Activated CD8-positive, alpha-beta memory T cell treated with anti-CD3 and anti-CD28 coated beads for 4 hours (primary cell): ENCODE results near the gene CACNA1C.
"Not testable (repeated sequence)": the region's sequence is repeated elsewhere in the genome, so short reads cannot be mapped to it uniquely, and the experiment has no call there.

Experiments used
- DNase-seq, 2 donors: peaks; one replicate each; pipeline ENCODE4 v3.0.0-alpha.2; 2020; ENCODE audit warnings: low read depth in 2 of 2

The CACNA1C gene

GRCh38 chr12:2667716-2668440 is 615.1 kb downstream of the CACNA1C start:
- DNase-seq, result no peak

DNA sequence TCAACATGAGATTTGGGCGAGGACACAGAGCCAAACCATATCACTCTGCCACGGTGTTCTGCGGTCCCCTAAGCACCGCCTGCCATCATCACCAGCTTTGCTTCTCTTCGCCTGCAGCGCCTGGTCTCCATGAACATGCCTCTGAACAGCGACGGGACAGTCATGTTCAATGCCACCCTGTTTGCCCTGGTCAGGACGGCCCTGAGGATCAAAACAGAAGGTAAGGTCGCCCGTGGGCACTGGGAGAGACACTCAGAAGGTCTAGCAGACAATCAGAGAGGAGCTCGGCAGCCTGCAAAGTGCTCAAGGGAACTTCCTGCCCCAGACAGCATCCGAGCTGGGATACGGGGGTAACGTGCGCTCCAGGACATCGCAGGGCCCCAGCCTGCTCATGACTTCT is 616.0 kb downstream of the CACNA1C start:
- no peak for DNase-seq

DNA sequence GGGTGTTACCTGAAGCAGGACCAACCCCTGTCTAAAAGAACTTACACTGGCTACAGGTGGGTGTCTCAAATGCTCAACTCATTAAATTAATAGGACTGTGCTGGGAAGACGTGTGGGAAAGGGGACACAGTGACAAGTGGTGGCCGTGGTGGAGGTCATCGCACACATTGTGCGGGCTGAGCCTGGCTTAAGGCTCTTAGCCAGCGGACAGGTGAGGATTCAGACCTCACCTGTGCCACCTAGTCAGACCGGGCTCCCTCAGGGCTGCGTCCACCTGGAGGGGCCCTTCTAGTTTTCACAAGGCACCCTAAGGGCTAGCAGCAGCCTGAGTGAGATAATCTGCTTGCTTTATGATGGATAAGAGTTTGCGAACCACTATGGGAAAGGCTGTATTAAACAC is 616.8 kb downstream of the CACNA1C start:
- no peak for DNase-seq

DNA sequence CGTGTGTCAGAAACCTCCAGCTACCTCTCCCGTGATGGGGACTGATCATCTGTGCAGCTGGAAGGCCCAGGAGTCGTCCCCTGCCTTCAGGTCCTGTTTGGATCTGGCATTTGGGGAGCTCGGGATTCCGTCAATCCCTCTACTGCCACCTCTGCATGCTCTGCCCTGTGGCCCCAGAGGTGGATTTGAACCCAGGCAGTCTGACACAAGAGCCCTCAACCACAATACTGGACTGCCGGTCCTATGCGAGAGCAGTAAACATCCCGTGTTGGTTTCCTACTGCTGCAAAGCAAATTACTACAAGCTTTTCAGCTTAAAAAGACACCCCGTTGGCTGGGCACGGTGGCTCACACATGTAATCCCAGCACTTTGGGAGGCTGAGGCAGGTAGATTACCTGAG is 620.1 kb downstream of the CACNA1C start:
- no peak for DNase-seq

GRCh38 chr12:2673966-2674810 is 621.4 kb downstream of the CACNA1C start:
- DNase-seq, result no peak

- DNase-seq, result no peak
Observed at GRCh38 chr12:2675776-2676175, 623.0 kb downstream of the CACNA1C start.

DNA sequence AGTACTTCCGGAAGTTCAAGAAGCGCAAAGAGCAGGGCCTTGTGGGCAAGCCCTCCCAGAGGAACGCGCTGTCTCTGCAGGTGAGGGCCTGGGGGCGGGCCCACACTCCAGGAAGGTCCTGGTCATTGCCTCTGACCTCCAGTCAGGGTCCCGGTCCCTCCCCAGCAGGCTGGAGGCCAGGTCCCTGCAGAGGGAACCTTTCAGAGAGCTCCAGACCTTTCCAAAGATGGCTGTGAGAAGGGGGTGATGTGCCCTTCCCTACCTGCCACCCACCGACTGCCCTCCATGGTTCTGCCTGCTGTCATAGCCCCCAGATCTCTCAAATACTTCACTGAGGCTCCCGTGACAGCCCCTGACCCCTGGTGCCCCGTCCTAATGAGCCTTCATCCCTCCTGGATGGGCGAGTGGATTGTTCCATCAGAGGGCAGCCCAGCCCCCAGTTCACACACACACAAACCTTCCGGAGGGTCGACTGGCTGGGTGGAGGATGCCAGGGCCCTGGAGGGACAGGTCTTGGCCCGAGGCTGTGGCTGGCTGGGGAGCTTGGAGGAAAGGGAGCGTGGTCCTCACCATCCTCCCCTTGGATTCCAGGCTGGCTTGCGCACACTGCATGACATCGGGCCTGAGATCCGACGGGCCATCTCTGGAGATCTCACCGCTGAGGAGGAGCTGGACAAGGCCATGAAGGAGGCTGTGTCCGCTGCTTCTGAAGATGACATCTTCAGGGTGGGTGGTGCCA is 624.5 kb downstream of the CACNA1C start:
- DNase-seq, result no peak

- no peak for DNase-seq
Observed at GRCh38 chr12:2678426-2678825, 625.6 kb downstream of the CACNA1C start.

GRCh38 chr12:2679068-2679815 is 626.5 kb downstream of the CACNA1C start:
- no peak for DNase-seq

- no peak for DNase-seq
Observed at GRCh38 chr12:2679816-2680675, 627.3 kb downstream of the CACNA1C start.

DNA sequence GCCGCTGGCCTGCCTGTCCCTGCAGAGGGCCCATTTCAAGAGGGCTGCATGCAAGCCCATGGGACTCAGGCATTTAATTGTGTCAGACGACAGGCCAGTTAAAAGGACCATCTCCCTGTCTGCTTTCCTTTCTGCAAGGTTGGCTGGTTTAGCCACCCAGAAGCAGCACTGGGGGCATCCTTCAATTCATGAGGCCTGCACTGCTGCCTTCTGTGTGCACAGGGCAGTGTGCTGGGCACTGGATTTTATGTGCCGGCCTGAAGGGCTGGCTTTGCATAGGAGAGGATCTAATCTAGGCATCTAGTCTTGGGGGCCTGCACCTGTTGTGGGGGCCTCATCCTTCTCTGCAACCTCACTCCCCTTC is 627.9 kb downstream of the CACNA1C start:
- DNase-seq, result no peak

- no peak for DNase-seq
Observed at GRCh38 chr12:2681450-2682205, 628.8 kb downstream of the CACNA1C start.

DNA sequence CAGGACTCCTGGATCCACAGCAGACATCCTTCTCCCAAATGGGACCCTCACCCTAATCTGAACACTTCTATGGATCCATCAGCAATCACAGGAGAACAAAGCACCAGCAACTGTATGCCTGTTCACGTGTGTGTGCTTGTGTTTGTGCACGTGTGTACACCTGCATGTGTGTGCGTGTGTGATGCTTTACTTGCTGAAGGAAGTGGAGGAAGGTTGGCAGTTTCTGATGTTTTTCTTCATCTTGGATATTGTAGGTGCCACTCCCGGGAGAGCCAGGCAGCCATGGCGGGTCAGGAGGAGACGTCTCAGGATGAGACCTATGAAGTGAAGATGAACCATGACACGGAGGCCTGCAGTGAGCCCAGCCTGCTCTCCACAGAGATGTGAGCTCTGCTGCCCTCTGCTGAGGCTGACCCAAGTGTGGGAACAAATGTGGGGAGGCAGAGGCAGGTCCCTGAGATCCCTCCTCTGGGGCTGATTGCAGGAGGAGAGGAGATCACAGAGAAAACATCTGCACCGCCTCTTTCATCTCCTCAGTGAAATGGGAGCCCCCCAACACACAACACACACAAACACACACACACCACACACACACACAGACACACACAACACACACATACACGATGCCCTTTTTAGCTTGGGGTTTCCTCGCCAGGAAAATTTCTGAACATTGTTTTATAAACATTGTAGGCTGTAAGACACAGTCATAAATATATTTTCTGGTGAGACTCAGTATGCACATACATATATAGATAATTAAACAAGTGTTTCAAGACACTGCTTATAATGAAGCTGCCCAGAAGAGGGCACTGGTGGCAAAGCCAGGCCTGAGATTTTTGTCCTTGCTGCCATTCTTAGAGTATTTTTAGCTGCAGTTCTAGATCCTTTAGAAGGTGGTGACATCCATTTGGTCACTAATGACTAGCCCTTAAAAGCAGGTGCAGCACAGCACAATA is 629.8 kb downstream of the CACNA1C start:
- DNase-seq, result no peak

DNA sequence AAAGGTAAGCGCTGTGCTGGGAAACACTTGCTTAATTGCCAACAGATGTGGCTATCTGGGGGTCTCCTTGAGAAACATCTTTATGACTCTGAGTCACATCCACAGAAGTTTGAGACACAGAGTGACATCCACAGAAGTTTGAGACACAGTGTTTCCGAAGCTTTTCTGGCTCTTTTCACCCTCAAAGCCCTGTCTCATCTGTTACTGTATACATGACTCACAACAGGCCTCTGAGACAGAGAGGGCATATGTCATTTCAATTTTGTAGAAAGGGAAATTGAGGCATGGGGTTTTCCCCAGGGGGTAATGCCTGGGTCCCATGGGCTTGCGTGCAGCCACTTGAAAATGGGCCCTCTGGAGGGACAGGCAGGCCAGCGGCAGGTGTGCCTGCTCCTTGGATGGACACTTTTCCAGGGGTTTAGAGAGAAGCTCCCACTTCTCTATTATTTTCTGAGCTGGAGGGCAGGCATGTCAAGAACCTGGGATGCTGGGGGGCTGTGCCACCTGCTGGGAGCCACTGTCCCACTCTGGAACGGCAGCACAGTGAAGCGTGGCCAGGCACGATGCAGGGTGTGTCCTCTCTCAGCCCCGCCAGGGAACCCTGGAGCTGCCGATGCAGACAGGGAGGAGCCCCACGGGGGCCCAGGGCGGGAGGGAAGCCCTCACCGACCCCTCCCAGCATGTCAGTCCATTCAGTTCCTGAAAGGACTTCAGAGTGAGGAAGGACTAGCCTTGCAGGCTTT is 630.7 kb downstream of the CACNA1C start:
- no peak for DNase-seq

DNA sequence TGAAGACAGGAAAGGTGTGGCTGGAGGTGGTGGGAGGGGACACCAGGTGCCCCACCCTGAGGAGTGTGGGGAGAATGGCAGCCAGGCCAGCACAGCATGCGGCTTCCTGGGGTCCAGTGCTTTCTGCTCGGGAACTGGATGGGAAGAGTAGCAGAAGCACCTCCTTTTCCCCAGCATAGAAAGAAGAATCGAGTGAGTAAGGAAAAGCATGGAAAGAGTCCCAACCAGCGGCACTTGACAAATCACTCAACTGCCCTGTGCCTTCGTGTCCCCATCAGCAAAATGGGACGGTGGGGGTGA is 631.2 kb downstream of the CACNA1C start:
- DNase-seq, result not testable (repeated sequence)

- not testable (repeated sequence) for DNase-seq
Observed at GRCh38 chr12:2685620-2686279, 633.0 kb downstream of the CACNA1C start.

DNA sequence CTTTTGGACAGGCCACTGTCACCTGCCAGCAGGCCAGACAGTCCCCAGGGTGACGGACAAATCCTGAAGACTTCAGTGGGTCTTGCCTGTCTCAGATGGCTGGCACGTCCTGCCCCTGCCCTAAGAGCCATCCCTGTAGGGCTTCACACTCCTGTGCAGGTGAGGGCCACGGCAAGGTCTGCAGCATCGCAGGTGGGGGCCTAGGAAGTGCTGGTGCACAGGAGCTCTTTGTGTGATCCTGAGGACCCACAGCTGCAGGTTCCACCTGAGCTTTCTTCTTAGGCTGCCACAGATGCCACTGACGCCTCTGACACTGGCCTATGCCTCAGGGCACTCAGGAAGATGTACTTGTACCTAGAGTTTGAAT is 633.5 kb downstream of the CACNA1C start:
- no peak for DNase-seq

- no peak for DNase-seq
Observed at GRCh38 chr12:2687058-2687457, 634.3 kb downstream of the CACNA1C start.
